ENCODE measurements around the gene UGT1A5.
A peak's percentile ranks its signal among the peaks of the same experiment; 100 is the strongest.

The UGT1A5 gene

GRCh38 chr2:233794128-233794658 lies 81.5 kb downstream of the UGT1A5 start:
- Histone ChIP-seq H3K36me3 (no peaks in the 10 kb centered on the region), H3K27ac (no peak overlapping the region), H3K4me3 (ENCODE audit: low read depth, low read length) (no peak overlapping the region), H3K27me3 (ENCODE audit: insufficient read depth, low read depth, severe bottlenecking) (no peaks in the 10 kb centered on the region), H3K9me3 (ENCODE audit: severe bottlenecking) (no peaks in the 10 kb centered on the region)
- DNase-seq: no peak
- TF ChIP-seq CTCF (IDR thresholded peaks at IDR 0.05; ENCODE audit: low read depth, low read length): no peak

- no peak overlapping the region for H3K27ac ChIP-seq
These were observed 83.0 kb downstream of the UGT1A5 start for GRCh38 chr2:233795735-233796171.

GRCh38 chr2:233796254-233796653 lies 83.5 kb downstream of the UGT1A5 start:
- no peak for TF ChIP-seq CTCF (IDR thresholded peaks at IDR 0.05; ENCODE audit: low read depth, low read length)
- Histone ChIP-seq H3K27ac (no peak overlapping the region), H3K9me3 (ENCODE audit: severe bottlenecking) (peaks cover 4% of the 10 kb centered on the region), H3K4me3 (ENCODE audit: low read depth, low read length) (no peak overlapping the region), H3K27me3 (ENCODE audit: insufficient read depth, low read depth, severe bottlenecking) (no peaks in the 10 kb centered on the region), H3K36me3 (no peaks in the 10 kb centered on the region)
- no peak for DNase-seq

More at GRCh38 chr2:233795735-233796171, 83.0 kb downstream of the UGT1A5 start:
- no peak for DNase-seq
- TF ChIP-seq CTCF (IDR thresholded peaks at IDR 0.05; ENCODE audit: low read depth, low read length): no peak
- H3K4me3 ChIP-seq (ENCODE audit: low read depth, low read length): no peak overlapping the region
- H3K36me3 ChIP-seq: no peaks in the 10 kb centered on the region
- no peaks in the 10 kb centered on the region for H3K27me3 ChIP-seq (ENCODE audit: insufficient read depth, low read depth, severe bottlenecking)
- H3K9me3 ChIP-seq (ENCODE audit: severe bottlenecking): peaks cover 4% of the 10 kb centered on the region

- Histone ChIP-seq H3K9me3 (ENCODE audit: severe bottlenecking) (peaks cover 4% of the 10 kb centered on the region), H3K27me3 (ENCODE audit: insufficient read depth, low read depth, severe bottlenecking) (no peaks in the 10 kb centered on the region), H3K27ac (no peak overlapping the region), H3K36me3 (no peaks in the 10 kb centered on the region), H3K4me3 (ENCODE audit: low read depth, low read length) (no peak overlapping the region)
- DNase-seq: peak; percentile 1
- no peak for TF ChIP-seq CTCF (IDR thresholded peaks at IDR 0.05; ENCODE audit: low read depth, low read length)
These were observed 85.8 kb downstream of the UGT1A5 start for GRCh38 chr2:233798335-233799086.

- peak; percentile 11 for DNase-seq
- Histone ChIP-seq H3K36me3 (no peaks in the 10 kb centered on the region), H3K4me3 (ENCODE audit: low read depth, low read length) (no peak overlapping the region), H3K27me3 (ENCODE audit: insufficient read depth, low read depth, severe bottlenecking) (no peaks in the 10 kb centered on the region), H3K9me3 (ENCODE audit: severe bottlenecking) (peaks cover 4% of the 10 kb centered on the region), H3K27ac (no peak overlapping the region)
- TF ChIP-seq CTCF (IDR thresholded peaks at IDR 0.05; ENCODE audit: low read depth, low read length): no peak
These were observed 86.5 kb downstream of the UGT1A5 start for GRCh38 chr2:233799087-233799665.

Data from WERI-Rb-1 (cell line).